GM12878 (cell line): Measurements from ENCODE around the gene IPO11. TPM values are rescaled to one million over a fixed set of nuclear protein-coding genes. Genes with fewer than 3 reads are reported as not detected.

Experiments
- ATAC-seq: fragments of 200-7000 bp; cut with Tn5 transposase; 3 replicates; pipeline ENCODE4 v1.9.1; 2020; ENCODE audit warnings: mild to moderate bottlenecking, moderate library complexity
- Bru-seq: library from RNA; stranded (reverse); fragments of 400-500 nt; gene quantifications from one replicate; lab custom pipeline; 2021; lab: Mats Ljungman, UMichigan
- BruChase-seq, 2 experiments: library from RNA; stranded (reverse); fragments of 400-500 nt; gene quantifications; one replicate each; lab custom pipeline; 2021; lab: Mats Ljungman, UMichigan
- BruUV-seq: library from RNA; stranded (reverse); fragments of 400-500 nt; replicated peaks from 2 replicates; lab custom pipeline; 2021; lab: Mats Ljungman, UMichigan
- CTCF ChIA-PET: fragments of 300-600 bp; sonication (Branson Sonifier 250); formaldehyde crosslinking; extraction: SDS; loops from one replicate; lab custom pipeline; 2021; ENCODE audit warnings: inconsistent platforms; lab: Yijun Ruan, JAX
- POLR2A ChIA-PET: fragments of 350-600 bp; formaldehyde crosslinking; extraction: SDS; loops from one replicate; lab custom pipeline; 2021; ENCODE audit warnings: inconsistent platforms; lab: Charles Lee
- RAD21 ChIA-PET: fragments of 300-600 bp; sonication (Branson Sonifier 250); formaldehyde crosslinking; loops from one replicate; lab custom pipeline; 2023; ENCODE audit warnings: antibody characterized with exemption; ENCODE audit not compliant: unreplicated experiment; lab: Charles Lee
- SMC1A ChIA-PET: fragments of 300-600 bp; sonication (Branson Sonifier 250); formaldehyde crosslinking; loops from one replicate; lab custom pipeline; 2023; ENCODE audit not compliant: unreplicated experiment, uncharacterized antibody; lab: Charles Lee
- DNase-seq: peaks from one replicate; pipeline ENCODE4 v3.0.0-alpha.2; 2011; ENCODE audit warnings: low read depth, low spot score
- FAIRE-seq: peaks from 3 replicates; lab custom pipeline; 2011; peaks lifted over from hg19 to GRCh38; lab: Jason Lieb, UNC
- H2AFZ ChIP-seq: 2 replicates; pipeline ENCODE4 v1.6.0; 2011; ENCODE audit warnings: low read depth, low read length, control low read depth; ENCODE audit not compliant: control insufficient read depth
- H3K27ac ChIP-seq: 2 replicates; pipeline ENCODE4 v1.5.1; 2011; ENCODE audit warnings: control low read depth; ENCODE audit not compliant: control insufficient read depth, insufficient read depth
- H3K27me3 ChIP-seq, 2 experiments: replicated peaks in 1 of 2; 2 replicates each; pipeline versions ENCODE4 v1.6.0 to v1.6.1; 2011; ENCODE audit warnings: low read length in 1 of 2; ENCODE audit not compliant: control insufficient read depth in 2 of 2, insufficient read depth in 2 of 2
- H3K36me3 ChIP-seq, 2 experiments: 2 replicates each; pipeline ENCODE4 v1.5.1; 2011; ENCODE audit warnings: low read length in 1 of 2; ENCODE audit not compliant: control insufficient read depth in 2 of 2, insufficient read depth in 2 of 2
- H3K4me1 ChIP-seq: 2 replicates; pipeline ENCODE4 v1.6.1; 2011; ENCODE audit warnings: mild to moderate bottlenecking, low read length, moderate library complexity, mixed read lengths; ENCODE audit not compliant: control insufficient read depth, insufficient read depth
- H3K4me2 ChIP-seq: 2 replicates; pipeline ENCODE4 v1.6.0; 2011; ENCODE audit warnings: control low read depth; ENCODE audit not compliant: control insufficient read depth, insufficient read depth
- H3K4me3 ChIP-seq: fragments of 200-600 bp; sonication (generic); 2 replicates; pipeline ENCODE4 v1.5.1; 2016
- H3K79me2 ChIP-seq: 2 replicates; pipeline ENCODE4 v1.6.0; 2011; ENCODE audit warnings: low read length; ENCODE audit not compliant: control insufficient read depth, insufficient read depth
- H3K9ac ChIP-seq: 2 replicates; pipeline ENCODE4 v1.8.0; 2011; ENCODE audit warnings: low read length, control low read depth, mixed read lengths; ENCODE audit not compliant: control insufficient read depth, insufficient read depth
- H3K9me3 ChIP-seq: replicated peaks from 3 replicates; pipeline ENCODE4 v1.5.1; 2011; ENCODE audit warnings: mild to moderate bottlenecking, low read length; ENCODE audit not compliant: control insufficient read depth, insufficient read depth
- H4K20me1 ChIP-seq: 2 replicates; pipeline ENCODE4 v1.6.0; 2011; ENCODE audit not compliant: control insufficient read depth, insufficient read depth
- REST ChIP-seq: IDR thresholded peaks from 2 replicates; pipeline ENCODE4 v1.6.1; 2012; ENCODE audit warnings: mild to moderate bottlenecking, low read depth, low read length
- TBL1XR1 ChIP-seq: IDR thresholded peaks from 2 replicates; pipeline ENCODE4 v1.6.1; 2012; ENCODE audit warnings: low read depth, low read length, improper control_type of control experiment
- ZNF274 ChIP-seq: IDR thresholded peaks from one replicate; pipeline ENCODE4 v1.8.0; 2011; ENCODE audit not compliant: insufficient read length, insufficient read depth
- WGBS: methylation state at CpG from one replicate; pipeline ENCODE4 v1.1.6; 2016; ENCODE audit warnings: low lambda C conversion rate; ENCODE audit not compliant: insufficient replicate concordance, insufficient coverage; ENCODE audit errors: missing lambda C conversion rate; 5-methylcytosine and 5-hydroxymethylcytosine counted together
- in situ Hi-C: fragments of 300-500 bp; cut with MboI; formaldehyde crosslinking; loops from 9 replicates; pipeline ENCODE4 v1.14.3; 2018; ENCODE audit warnings: mixed read lengths
- intact Hi-C: fragments of 100-400 bp; cut with micrococcal nuclease; formaldehyde crosslinking; loops from one replicate; pipeline ENCODE4 v1.14.2; 2022; ENCODE audit not compliant: unreplicated experiment
- long read RNA-seq, 2 experiments: library from polyadenylated mRNA; unstranded; transcript quantifications; one replicate each; pipeline ENCODE4 v2.0.0, GENCODE V29; 2019 to 2020
- polyA minus RNA-seq, 3 experiments: library from RNA; depleted of rRNA, polyadenylated mRNA; stranded (reverse); fragments of >200 nt; gene quantifications; 2 replicates each; pipeline ENCODE4 v1.2.3, GENCODE V29; 2011
- polyA plus RNA-seq, 11 experiments: library from polyadenylated mRNA; depleted of rRNA in 4 of 11; unstranded in 6 of 11; stranded (reverse) in 5 of 11; fragments of >200 nt; fragmentation: Nextera tagmentation in 4 of 11; fragmentation: Illumina TruSeq in 1 of 11; extraction: Ambion mirVana in 4 of 11; extraction: Trizol in 1 of 11; gene quantifications; 1 replicate in 1 of 11; 2 replicates in 10 of 11; pipeline versions ENCODE4 v1.2.1 to v1.2.3, GENCODE V29; 2011 to 2016; ENCODE audit warnings: inconsistent platforms in 2 of 11, missing spikeins in 2 of 11, low read depth in 1 of 11
- total RNA-seq, 4 experiments: library from RNA; depleted of rRNA in 3 of 4; stranded (reverse); fragments of >200 nt in 3 of 4; fragmentation: Illumina TruSeq in 1 of 4; extraction: Trizol in 1 of 4; gene quantifications; 2 replicates each; pipeline versions ENCODE4 v1.2.1 to v1.2.3, GENCODE V29; 2013 to 2021
- TF ChIP-seq, protein P1 (sequence below): IDR thresholded peaks from 2 replicates; pipeline ENCODE4 v1.6.1; 2012; ENCODE audit warnings: low read depth, low read length, improper control_type of control experiment
- TF ChIP-seq, protein P2 (sequence below): fragments of 450-650 bp; IDR thresholded peaks from 2 replicates; pipeline ENCODE4 v1.6.1; 2017; ENCODE audit warnings: borderline replicate concordance
- TF ChIP-seq, protein P3 (sequence below): fragments of 450-650 bp; IDR thresholded peaks from 2 replicates; pipeline ENCODE4 v1.6.1; 2017; ENCODE audit warnings: antibody characterized with exemption, mild to moderate bottlenecking, moderate library complexity

The IPO11 gene
- total RNA-seq (2013; cell fraction: nucleolus; rRNA removed), result 75.5 and 78.6 TPM in 2 replicates
- total RNA-seq (2014; rRNA removed), result 22.1 and 24.4 TPM in 2 replicates
- total RNA-seq (2014; rRNA removed; fragmentation: Illumina TruSeq; extraction: Trizol), result 34.3 and 34.8 TPM in 2 replicates
- total RNA-seq (2021), result 33.6 and 37.7 TPM in 2 replicates
- 5.8 TPM for polyA plus RNA-seq (2011; ENCODE audit: low read depth)
- polyA plus RNA-seq (2011; rRNA removed), result 25.8 and 33.2 TPM in 2 replicates
- polyA plus RNA-seq (2011; cell fraction: cytosol; rRNA removed), result 18.1 and 21.6 TPM in 2 replicates
- 18.1 and 18.7 TPM in 2 replicates for polyA plus RNA-seq (2011; cell fraction: nucleus; rRNA removed)
- 6.0 and 10.2 TPM in 2 replicates for polyA plus RNA-seq (2012)
- 33.7 and 45.3 TPM in 2 replicates for polyA plus RNA-seq (2014; fragmentation: Illumina TruSeq; extraction: Trizol)
- 10 to 100 TPM; 17.4 to 20.9 TPM for polyA plus RNA-seq (2014; fragmentation: Nextera tagmentation; extraction: Ambion mirVana)
- 14.1 and 15.6 TPM in 2 replicates for polyA plus RNA-seq (2014; rRNA removed)
- polyA plus RNA-seq (2016; fragmentation: Nextera tagmentation; extraction: Ambion mirVana), result 10 to 100 TPM; 48.9 to 49.3 TPM
- polyA minus RNA-seq (2011; rRNA and poly(A)+ RNA removed), result 73.0 and 118 TPM in 2 replicates
- 24.4 and 35.8 TPM in 2 replicates for polyA minus RNA-seq (2011; cell fraction: cytosol; rRNA and poly(A)+ RNA removed)
- 36.4 and 57.5 TPM in 2 replicates for polyA minus RNA-seq (2011; cell fraction: nucleus; rRNA and poly(A)+ RNA removed)
- Bru-seq, nascent RNA, result percentile 70 among the genes with signal in this experiment
- BruChase-seq, experiment 1, labeled RNA remaining after a 6-hour chase, result percentile 63 among the genes with signal in this experiment
- BruChase-seq, experiment 2, labeled RNA remaining after a 2-hour chase, result percentile 68 among the genes with signal in this experiment
- long read RNA-seq, experiment 1, full-length matches to known transcripts, result 1 of 6 reads
- long read RNA-seq, experiment 1, partial matches to known transcripts, result 4 of 6 reads
- long read RNA-seq, experiment 1, other reads (novel, unspliced or antisense), result 1 of 6 reads
- long read RNA-seq, experiment 2, full-length matches to known transcripts, result 4 of 28 reads
- long read RNA-seq, experiment 2, partial matches to known transcripts, result 17 of 28 reads
- long read RNA-seq, experiment 2, other reads (novel, unspliced or antisense), result 7 of 28 reads

GRCh38 chr5:62412549-62413329, at the start of gene IPO11:
TSS of gene IPO11 (plus strand) at chr5:62412763. CDS start at chr5:62437280, 24,517 bp downstream.
- peak within 1 kb of the TSS; percentile 88 for H3K4me2 ChIP-seq
- peak; percentile 98 for ATAC-seq
- peak within 1 kb of the TSS; percentile 80 for H3K4me3 ChIP-seq
- POLR2A ChIA-PET, result interaction anchor here (0.6 to 3.1 kb wide), 5 partner anchors 9 to 107 kb away, joined by 4 to 56 read pairs (median 5); partner anchors contain the start of genes DIMT1 and KIF2A
- H3K9ac ChIP-seq, result peak within 1 kb of the TSS; percentile 45
- peak; percentile 99 for FAIRE-seq
- intact Hi-C loops (loop anchor here (1.0 kb wide), 1 partner anchor 107 kb away; no protein-coding TSS in a partner anchor), in situ Hi-C loops (no loop called here)
- BruUV-seq, result no TSS peak
- no peaks in the 10 kb centered on the region for H3K9me3 ChIP-seq
- CTCF ChIA-PET, result interaction anchor here (0.5 to 2.8 kb wide), 6 partner anchors 10 to 188 kb away, joined by 3 to 36 read pairs (median 4); partner anchors contain the start of gene DIMT1
- peak within 1 kb of the TSS; percentile 91 for H2AFZ ChIP-seq
- SMC1A ChIA-PET, result interaction anchor here (0.7 to 4.6 kb wide), 7 partner anchors 10 to 171 kb away, joined by 3 to 47 read pairs (median 3); partner anchors contain the start of gene DIMT1
- under 1% methylated on average over 56 of the region's 66 CpGs for WGBS
- peaks cover 31% of the 10 kb centered on the region for H3K79me2 ChIP-seq
- no peaks in the 10 kb centered on the region; a peak in 1 of 4 replicates for H3K36me3 ChIP-seq
- no peaks in the 10 kb centered on the region for H4K20me1 ChIP-seq
- H3K4me1 ChIP-seq, result peaks cover 4% of the 10 kb centered on the region; the same call in 1 of the 2 replicates
- peak; percentile 98 for DNase-seq
- H3K27me3 ChIP-seq, result no peaks in the 10 kb centered on the region
- RAD21 ChIA-PET, result interaction anchor here (1.1 to 2.6 kb wide), 3 partner anchors 9 to 50 kb away, joined by 3 to 41 read pairs (median 3); partner anchors contain the start of gene DIMT1
- H3K27ac ChIP-seq, result peak within 1 kb of the TSS; percentile 56
- TF ChIP-seq, protein P1, sequence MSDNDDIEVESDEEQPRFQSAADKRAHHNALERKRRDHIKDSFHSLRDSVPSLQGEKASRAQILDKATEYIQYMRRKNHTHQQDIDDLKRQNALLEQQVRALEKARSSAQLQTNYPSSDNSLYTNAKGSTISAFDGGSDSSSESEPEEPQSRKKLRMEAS, result peak; percentile 73; the same call in 1 of the 2 replicates
- TF ChIP-seq, protein P2, sequence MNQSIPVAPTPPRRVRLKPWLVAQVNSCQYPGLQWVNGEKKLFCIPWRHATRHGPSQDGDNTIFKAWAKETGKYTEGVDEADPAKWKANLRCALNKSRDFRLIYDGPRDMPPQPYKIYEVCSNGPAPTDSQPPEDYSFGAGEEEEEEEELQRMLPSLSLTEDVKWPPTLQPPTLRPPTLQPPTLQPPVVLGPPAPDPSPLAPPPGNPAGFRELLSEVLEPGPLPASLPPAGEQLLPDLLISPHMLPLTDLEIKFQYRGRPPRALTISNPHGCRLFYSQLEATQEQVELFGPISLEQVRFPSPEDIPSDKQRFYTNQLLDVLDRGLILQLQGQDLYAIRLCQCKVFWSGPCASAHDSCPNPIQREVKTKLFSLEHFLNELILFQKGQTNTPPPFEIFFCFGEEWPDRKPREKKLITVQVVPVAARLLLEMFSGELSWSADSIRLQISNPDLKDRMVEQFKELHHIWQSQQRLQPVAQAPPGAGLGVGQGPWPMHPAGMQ, result no peak
- TF ChIP-seq, protein P3, sequence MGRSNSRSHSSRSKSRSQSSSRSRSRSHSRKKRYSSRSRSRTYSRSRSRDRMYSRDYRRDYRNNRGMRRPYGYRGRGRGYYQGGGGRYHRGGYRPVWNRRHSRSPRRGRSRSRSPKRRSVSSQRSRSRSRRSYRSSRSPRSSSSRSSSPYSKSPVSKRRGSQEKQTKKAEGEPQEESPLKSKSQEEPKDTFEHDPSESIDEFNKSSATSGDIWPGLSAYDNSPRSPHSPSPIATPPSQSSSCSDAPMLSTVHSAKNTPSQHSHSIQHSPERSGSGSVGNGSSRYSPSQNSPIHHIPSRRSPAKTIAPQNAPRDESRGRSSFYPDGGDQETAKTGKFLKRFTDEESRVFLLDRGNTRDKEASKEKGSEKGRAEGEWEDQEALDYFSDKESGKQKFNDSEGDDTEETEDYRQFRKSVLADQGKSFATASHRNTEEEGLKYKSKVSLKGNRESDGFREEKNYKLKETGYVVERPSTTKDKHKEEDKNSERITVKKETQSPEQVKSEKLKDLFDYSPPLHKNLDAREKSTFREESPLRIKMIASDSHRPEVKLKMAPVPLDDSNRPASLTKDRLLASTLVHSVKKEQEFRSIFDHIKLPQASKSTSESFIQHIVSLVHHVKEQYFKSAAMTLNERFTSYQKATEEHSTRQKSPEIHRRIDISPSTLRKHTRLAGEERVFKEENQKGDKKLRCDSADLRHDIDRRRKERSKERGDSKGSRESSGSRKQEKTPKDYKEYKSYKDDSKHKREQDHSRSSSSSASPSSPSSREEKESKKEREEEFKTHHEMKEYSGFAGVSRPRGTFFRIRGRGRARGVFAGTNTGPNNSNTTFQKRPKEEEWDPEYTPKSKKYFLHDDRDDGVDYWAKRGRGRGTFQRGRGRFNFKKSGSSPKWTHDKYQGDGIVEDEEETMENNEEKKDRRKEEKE, result no peak
- TF ChIP-seq TBL1XR1 (peak; percentile 36; the same call in 1 of the 2 replicates), ZNF274 (no peak), REST (no peak)
